T-helper 1 cell treated with Interleukin-12 subunit alpha and Interleukin-12 subunit beta and Interleukin-4 antibody, amounts not matched to agents 30 μg/mL and 1 μg/mL, for 36 hours (primary cell): Measurements from ENCODE around the gene HK1.

Experiments used
- H3K27ac Mint-ChIP-seq: one replicate; pipeline ENCODE4 v1.8.0; 2021; ENCODE audit warnings: mild to moderate bottlenecking, mixed read lengths
- H3K27me3 Mint-ChIP-seq: one replicate; pipeline ENCODE4 v1.8.0; 2021; ENCODE audit warnings: low read depth, mixed read lengths
- H3K36me3 Mint-ChIP-seq: one replicate; pipeline ENCODE4 v1.8.0; 2021; ENCODE audit warnings: low read depth, mixed read lengths
- H3K4me1 Mint-ChIP-seq: one replicate; pipeline ENCODE4 v1.8.0; 2021; ENCODE audit warnings: low read depth, mixed read lengths
- H3K4me3 Mint-ChIP-seq: one replicate; pipeline ENCODE4 v1.8.0; 2021; ENCODE audit warnings: mild to moderate bottlenecking, moderate library complexity, mixed read lengths
- H3K9me3 Mint-ChIP-seq: one replicate; pipeline ENCODE4 v1.8.0; 2021; ENCODE audit warnings: mixed read lengths

HK1 gene

DNA sequence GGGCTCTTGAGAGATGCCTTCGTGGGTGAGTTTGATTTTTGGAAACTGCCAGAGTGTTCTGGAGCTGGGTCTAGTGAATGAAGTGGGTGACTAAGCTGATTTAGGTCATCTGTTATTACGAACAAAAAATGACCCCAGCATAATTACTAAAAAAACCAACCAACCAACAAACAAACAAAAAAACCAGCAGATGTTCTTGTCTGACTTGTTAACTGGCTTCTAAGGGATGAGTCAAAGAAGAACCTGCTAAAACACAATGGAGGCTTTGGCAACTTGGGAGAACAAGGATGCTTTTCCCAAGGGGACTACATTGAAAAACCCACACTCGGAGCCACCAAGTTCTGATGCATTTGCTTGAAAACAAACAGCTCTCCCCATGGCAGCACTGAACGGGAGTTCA lies 126.9 kb downstream of the HK1 start:
- Mint-ChIP-seq H3K36me3 (peaks cover 32% of the 10 kb centered on the region), H3K27me3 (no peaks in the 10 kb centered on the region), H3K4me1 (peaks cover 10% of the 10 kb centered on the region), H3K4me3 (no peak overlapping the region), H3K9me3 (no peaks in the 10 kb centered on the region), H3K27ac (no peak overlapping the region)

DNA sequence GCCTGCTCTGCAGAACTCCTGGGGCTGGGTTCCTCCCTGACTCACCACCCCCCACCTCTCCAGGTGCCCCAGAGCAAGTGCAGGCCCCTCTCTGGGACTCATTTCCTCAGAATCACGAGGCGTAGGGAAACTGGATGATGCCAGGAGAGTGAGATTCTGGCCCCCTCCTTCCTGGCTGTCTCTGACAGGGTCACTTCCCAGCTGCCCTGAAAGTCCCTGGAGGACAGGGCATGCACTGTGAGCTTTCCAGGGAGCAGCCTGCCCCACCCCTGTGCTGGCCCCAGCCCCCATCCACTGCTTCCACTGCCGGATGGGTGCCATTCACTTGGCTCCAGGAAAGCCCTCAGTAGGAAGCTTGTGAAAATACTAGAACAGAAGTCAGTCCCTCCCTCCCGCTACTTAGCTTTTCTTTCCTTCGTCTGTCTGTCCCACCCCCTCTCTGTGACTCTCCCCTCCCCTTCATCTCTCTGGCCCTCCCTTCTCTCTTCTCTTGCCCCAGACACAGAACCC lies 128.1 kb downstream of the HK1 start:
- Mint-ChIP-seq H3K27ac (no peak overlapping the region), H3K4me1 (peaks cover 13% of the 10 kb centered on the region), H3K27me3 (no peaks in the 10 kb centered on the region), H3K36me3 (peaks cover 22% of the 10 kb centered on the region), H3K4me3 (no peak overlapping the region), H3K9me3 (no peaks in the 10 kb centered on the region)

DNA sequence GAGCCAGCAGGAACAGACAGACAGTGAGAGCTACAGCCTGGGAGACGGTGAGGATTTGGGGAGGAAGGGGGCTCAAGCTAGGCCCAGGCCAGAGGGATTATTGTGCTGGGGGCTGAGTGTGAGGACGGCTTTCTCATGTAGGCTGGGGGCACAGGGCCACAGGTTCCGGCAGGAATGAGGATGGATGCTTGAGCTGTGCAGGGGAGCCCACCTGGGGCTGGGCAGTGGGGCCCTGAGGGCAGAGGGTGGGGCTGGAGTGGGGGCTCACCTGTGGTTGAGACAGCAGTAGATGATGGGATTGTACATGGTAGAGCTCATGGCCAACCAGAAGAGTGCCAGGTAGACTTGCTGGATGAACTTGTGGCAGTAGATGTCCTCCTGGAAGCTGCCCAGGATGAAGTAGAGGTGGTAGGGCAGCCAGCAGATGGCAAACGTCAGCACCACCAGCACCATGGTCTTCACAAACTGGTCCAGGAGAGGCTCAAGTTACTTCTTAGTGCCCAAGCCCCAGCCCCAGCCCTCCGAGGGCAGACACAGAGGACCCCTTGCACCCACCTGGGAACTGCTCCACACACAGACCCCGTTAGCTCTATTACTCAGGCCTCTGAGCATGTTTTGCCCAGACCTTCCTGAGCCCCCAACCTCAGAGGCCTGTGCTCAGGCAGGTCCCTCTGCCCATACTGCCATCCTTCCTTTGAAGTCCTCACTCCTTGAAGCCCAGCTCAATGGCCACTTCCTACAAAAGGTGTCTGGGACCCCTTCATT lies 128.7 kb downstream of the HK1 start:
- no peaks in the 10 kb centered on the region for H3K9me3 Mint-ChIP-seq
- no peak overlapping the region for H3K4me3 Mint-ChIP-seq
- no peaks in the 10 kb centered on the region for H3K27me3 Mint-ChIP-seq
- no peak overlapping the region for H3K27ac Mint-ChIP-seq
- peaks cover 13% of the 10 kb centered on the region for H3K4me1 Mint-ChIP-seq
- peaks cover 17% of the 10 kb centered on the region for H3K36me3 Mint-ChIP-seq

- peaks cover 11% of the 10 kb centered on the region for H3K36me3 Mint-ChIP-seq
- H3K27ac Mint-ChIP-seq: no peak overlapping the region
- H3K27me3 Mint-ChIP-seq: no peaks in the 10 kb centered on the region
- H3K9me3 Mint-ChIP-seq: no peaks in the 10 kb centered on the region
- peaks cover 13% of the 10 kb centered on the region for H3K4me1 Mint-ChIP-seq
- peak overlapping the region; percentile 74 for H3K4me3 Mint-ChIP-seq
Observed at GRCh38 chr10:69407621-69408301, 129.5 kb downstream of the HK1 start.

DNA sequence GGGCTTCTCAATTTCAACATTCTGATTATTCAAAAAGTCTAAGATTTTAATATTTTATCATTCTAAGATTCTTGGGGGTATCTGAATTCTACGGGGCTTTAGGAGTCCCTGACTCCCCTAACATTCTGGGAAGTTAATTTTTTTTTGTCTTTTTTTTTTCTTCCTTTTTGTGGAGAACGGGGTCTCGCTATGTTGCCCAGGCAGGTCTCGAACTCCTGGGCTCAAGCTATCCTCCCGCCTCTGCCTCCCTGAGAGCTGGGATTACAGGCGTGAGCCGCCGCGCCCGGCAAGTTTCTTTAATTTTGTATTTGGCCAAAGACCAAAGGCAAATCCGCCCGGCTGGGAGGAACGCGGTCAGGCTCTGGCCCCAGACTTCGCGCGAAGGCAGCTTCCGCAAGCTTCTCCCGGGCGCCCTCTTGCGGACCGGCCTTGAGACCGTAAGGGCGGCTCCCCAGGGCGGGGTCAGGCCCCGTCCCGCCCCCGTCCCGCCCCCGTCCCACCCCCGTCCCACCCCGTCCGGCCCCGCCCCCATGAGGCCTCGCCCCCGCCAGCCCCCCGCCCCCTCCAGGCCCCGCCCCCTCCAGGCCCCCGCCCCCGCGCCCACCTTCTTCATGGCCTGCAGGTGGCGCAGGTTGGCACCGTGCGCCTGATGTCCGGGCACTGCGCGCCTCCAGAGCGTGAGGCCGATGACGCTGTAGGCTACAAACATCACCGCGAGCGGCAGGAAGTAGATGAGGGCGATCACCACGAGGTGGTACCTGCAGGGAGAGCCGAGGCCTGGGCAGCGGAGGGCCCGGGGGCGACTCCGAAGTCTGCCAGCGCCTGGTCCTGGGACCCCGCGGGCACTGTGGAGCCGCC lies 130.3 kb downstream of the HK1 start:
- peak overlapping the region; percentile 74 for H3K4me3 Mint-ChIP-seq
- H3K27ac Mint-ChIP-seq: peak overlapping the region; percentile 88
- peaks cover 9% of the 10 kb centered on the region for H3K36me3 Mint-ChIP-seq

GRCh38 chr10:69409176-69409495 lies 130.8 kb downstream of the HK1 start:
- Mint-ChIP-seq H3K27me3 (no peaks in the 10 kb centered on the region), H3K27ac (peak overlapping the region; percentile 59), H3K36me3 (peaks cover 5% of the 10 kb centered on the region), H3K4me3 (no peak overlapping the region), H3K9me3 (no peaks in the 10 kb centered on the region), H3K4me1 (peaks cover 15% of the 10 kb centered on the region)

More for the DNA sequence above, 130.3 kb downstream of the HK1 start:
- H3K9me3 Mint-ChIP-seq: no peaks in the 10 kb centered on the region
- H3K27me3 Mint-ChIP-seq: no peaks in the 10 kb centered on the region
- peaks cover 15% of the 10 kb centered on the region for H3K4me1 Mint-ChIP-seq

- Mint-ChIP-seq H3K36me3 (no peaks in the 10 kb centered on the region), H3K27me3 (no peaks in the 10 kb centered on the region), H3K27ac (no peak overlapping the region), H3K9me3 (no peaks in the 10 kb centered on the region), H3K4me3 (no peak overlapping the region), H3K4me1 (peaks cover 15% of the 10 kb centered on the region)
Observed at GRCh38 chr10:69409968-69410367, 131.7 kb downstream of the HK1 start.

DNA sequence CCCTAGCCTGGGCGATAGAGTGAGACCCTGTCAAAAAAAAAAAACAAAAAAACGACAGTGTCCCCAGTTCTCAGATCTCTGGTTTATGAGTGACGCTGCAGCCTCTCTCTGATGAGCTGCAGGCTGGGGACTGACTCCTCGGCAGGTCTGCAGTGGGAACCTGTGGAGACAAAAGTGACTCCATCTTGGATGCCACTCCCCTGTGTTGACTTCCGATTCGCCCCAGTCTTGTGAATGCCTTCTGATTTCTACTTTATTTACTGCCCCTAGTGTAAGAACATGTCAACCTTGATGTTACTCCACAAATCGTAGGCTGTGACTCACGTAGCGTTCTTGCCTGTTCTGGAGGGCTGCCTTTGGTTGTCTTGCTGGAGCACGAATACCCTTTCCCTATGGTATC lies 132.2 kb downstream of the HK1 start:
- H3K27ac Mint-ChIP-seq: no peak overlapping the region
- H3K4me3 Mint-ChIP-seq: no peak overlapping the region
- H3K4me1 Mint-ChIP-seq: peaks cover 15% of the 10 kb centered on the region

GRCh38 chr10:69411476-69411875 lies 133.2 kb downstream of the HK1 start:
- Mint-ChIP-seq H3K4me1 (peaks cover 15% of the 10 kb centered on the region), H3K36me3 (no peaks in the 10 kb centered on the region), H3K27ac (no peak overlapping the region), H3K4me3 (no peak overlapping the region), H3K9me3 (no peaks in the 10 kb centered on the region), H3K27me3 (no peaks in the 10 kb centered on the region)

More for the DNA sequence above, 132.2 kb downstream of the HK1 start:
- Mint-ChIP-seq H3K36me3 (no peaks in the 10 kb centered on the region), H3K9me3 (no peaks in the 10 kb centered on the region), H3K27me3 (no peaks in the 10 kb centered on the region)

DNA sequence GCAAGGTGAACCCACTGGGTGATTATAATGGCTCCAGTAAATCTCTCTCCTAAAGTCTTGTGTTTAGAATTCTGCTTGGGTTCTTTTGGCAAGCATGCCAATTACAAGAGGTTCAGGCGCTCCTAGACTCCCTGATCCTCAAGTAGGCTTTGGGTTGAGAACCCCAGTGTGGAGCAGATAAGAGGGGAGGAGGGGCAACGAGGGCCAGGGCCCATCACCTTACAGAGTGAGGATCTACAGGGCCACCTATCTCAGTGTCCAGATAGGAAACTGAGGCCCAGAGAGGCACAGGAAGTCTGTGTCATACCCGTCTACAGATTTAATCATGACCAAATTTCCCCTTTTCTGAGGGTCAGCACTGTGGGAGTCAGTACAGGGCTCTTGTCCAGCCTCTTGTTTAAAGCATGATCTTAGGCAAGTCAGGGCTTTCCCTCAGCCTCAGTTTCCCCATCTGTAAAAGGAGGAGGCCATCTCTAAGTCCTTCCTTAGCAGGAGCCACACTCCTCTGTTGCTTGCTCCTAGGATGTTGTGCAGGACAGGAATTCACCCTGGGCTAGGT lies 134.0 kb downstream of the HK1 start:
- H3K27me3 Mint-ChIP-seq: no peaks in the 10 kb centered on the region

GRCh38 chr10:69413221-69413865 lies 135.0 kb downstream of the HK1 start:
- H3K27ac Mint-ChIP-seq: no peak overlapping the region
- no peaks in the 10 kb centered on the region for H3K27me3 Mint-ChIP-seq
- peaks cover 7% of the 10 kb centered on the region for H3K4me1 Mint-ChIP-seq
- no peaks in the 10 kb centered on the region for H3K9me3 Mint-ChIP-seq
- no peaks in the 10 kb centered on the region for H3K36me3 Mint-ChIP-seq
- H3K4me3 Mint-ChIP-seq: no peak overlapping the region

More for the DNA sequence above, 134.0 kb downstream of the HK1 start:
- peaks cover 15% of the 10 kb centered on the region for H3K4me1 Mint-ChIP-seq
- H3K4me3 Mint-ChIP-seq: no peak overlapping the region
- no peaks in the 10 kb centered on the region for H3K36me3 Mint-ChIP-seq
- no peaks in the 10 kb centered on the region for H3K9me3 Mint-ChIP-seq
- no peak overlapping the region for H3K27ac Mint-ChIP-seq

DNA sequence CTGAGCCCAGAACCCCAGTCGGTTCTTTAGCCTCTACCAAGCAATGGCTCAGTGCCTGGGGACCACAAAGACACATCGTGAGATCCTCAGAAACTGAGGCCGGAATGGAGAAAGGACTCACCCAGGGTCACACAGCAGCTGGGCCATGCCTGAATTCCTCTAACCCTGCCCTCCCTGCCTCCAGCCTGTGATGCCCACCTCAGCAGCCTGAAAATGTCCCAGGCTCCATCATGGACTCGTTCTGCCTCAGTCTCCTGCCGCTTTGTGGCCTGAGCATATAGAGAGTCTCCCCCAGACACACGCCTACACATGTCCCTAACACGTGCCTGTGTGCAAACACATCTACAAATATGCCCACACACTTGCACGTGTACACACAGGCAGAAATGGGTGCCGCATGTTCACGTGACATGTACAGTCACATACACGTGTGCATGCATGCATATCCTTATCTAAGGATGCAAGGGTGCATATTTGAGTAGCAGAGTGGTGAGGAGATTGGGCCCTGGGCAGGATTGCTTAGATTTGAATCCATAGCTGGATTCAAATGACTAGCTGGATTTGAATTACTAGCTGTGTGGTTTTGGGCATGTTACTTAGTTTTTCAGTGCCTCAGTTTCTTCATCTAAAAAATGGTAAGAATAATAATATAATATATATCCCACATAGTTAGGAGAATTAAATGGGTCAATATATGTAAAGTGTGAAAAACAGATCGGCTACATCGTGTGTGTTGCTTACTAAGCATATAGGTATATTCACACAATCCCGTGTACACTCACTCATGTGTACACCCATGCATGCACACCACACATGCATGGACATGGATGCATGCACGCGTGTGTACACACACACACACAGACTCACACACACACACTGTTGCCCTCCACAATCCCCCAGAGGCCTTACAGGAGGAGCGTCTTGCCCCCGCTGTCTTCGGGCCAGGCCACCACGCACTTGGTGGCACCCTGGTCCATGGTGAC lies 136.0 kb downstream of the HK1 start:
- H3K36me3 Mint-ChIP-seq: no peaks in the 10 kb centered on the region
- no peaks in the 10 kb centered on the region for H3K9me3 Mint-ChIP-seq
- peaks cover 5% of the 10 kb centered on the region for H3K4me1 Mint-ChIP-seq
- H3K27me3 Mint-ChIP-seq: peaks cover under 1% of the 10 kb centered on the region
- no peak overlapping the region for H3K27ac Mint-ChIP-seq
- no peak overlapping the region for H3K4me3 Mint-ChIP-seq

- no peaks in the 10 kb centered on the region for H3K36me3 Mint-ChIP-seq
- no peak overlapping the region for H3K4me3 Mint-ChIP-seq
- peaks cover 3% of the 10 kb centered on the region for H3K27me3 Mint-ChIP-seq
- peaks cover 5% of the 10 kb centered on the region for H3K4me1 Mint-ChIP-seq
- no peaks in the 10 kb centered on the region for H3K9me3 Mint-ChIP-seq
- no peak overlapping the region for H3K27ac Mint-ChIP-seq
Observed at GRCh38 chr10:69415049-69415448, 136.8 kb downstream of the HK1 start.
